B cell (primary cell): ENCODE results near the gene KRT6C. TPM values are rescaled to one million over a fixed set of nuclear protein-coding genes. Genes with fewer than 3 reads are reported as not detected.

Source experiments
- ATAC-seq: fragments of 200-7000 bp; cut with Tn5 transposase; one replicate; pipeline ENCODE4 v1.10.0; 2021; ENCODE audit warnings: low read depth, mild to moderate bottlenecking, moderate number of reproducible peaks, moderate library complexity
- CTCF ChIA-PET: fragments of 350-600 bp; sonication (Branson Sonifier 250); formaldehyde crosslinking; loops from one replicate; lab custom pipeline; 2021; ENCODE audit warnings: antibody characterized with exemption, inconsistent platforms; lab: Charles Lee
- POLR2A ChIA-PET: fragments of 350-600 bp; sonication (Branson Sonifier 250); formaldehyde crosslinking; loops from one replicate; lab custom pipeline; 2021; ENCODE audit warnings: antibody characterized with exemption; lab: Charles Lee
- DNase-seq: peaks from one replicate; pipeline ENCODE4 v3.0.0; 2013
- H2AFZ ChIP-seq: 2 replicates; pipeline ENCODE4 v1.6.1; 2012; ENCODE audit warnings: mild to moderate bottlenecking, low read depth, low read length; ENCODE audit not compliant: insufficient read depth, poor library complexity, severe bottlenecking
- H3K27ac ChIP-seq, 2 donors: 1 replicate in 1 of 2; 2 replicates in 1 of 2; pipeline ENCODE4 v1.5.1; 2012 to 2013; ENCODE audit warnings: low read length in 2 of 2, mild to moderate bottlenecking in 2 of 2, moderate library complexity in 1 of 2
- H3K27me3 ChIP-seq, 4 experiments: fragments of 200-600 bp in 1 of 4; sonication (generic) in 1 of 4; replicated peaks in 1 of 4; 1 replicate in 2 of 4; 2 replicates in 2 of 4; pipeline versions ENCODE4 v1.6.1 to v1.7.0; 2013 to 2016; ENCODE audit warnings: low read length in 3 of 4, mild to moderate bottlenecking in 2 of 4, mixed read lengths in 1 of 4, moderate library complexity in 1 of 4; ENCODE audit not compliant: insufficient read depth in 4 of 4, control insufficient read depth in 3 of 4; ENCODE audit errors: control extremely low read depth in 1 of 4
- H3K36me3 ChIP-seq, 2 experiments: replicated peaks in 1 of 2; 1 replicate in 1 of 2; 2 replicates in 1 of 2; pipeline versions ENCODE4 v1.6.1 to v1.7.1; 2013; ENCODE audit warnings: low read length in 1 of 2; ENCODE audit not compliant: insufficient read depth in 2 of 2, control insufficient read depth in 1 of 2; ENCODE audit errors: control extremely low read depth in 1 of 2, extremely low read depth in 1 of 2
- H3K4me1 ChIP-seq, 2 donors: fragments of 200-600 bp in 1 of 2; sonication (generic) in 1 of 2; 1 replicate in 1 of 2; 2 replicates in 1 of 2; pipeline versions ENCODE4 v1.5.1 to v1.6.1; 2013 to 2017; ENCODE audit warnings: low read length in 2 of 2; ENCODE audit not compliant: control insufficient read depth in 2 of 2, insufficient read depth in 2 of 2
- H3K4me2 ChIP-seq: replicated peaks from 2 replicates; pipeline ENCODE3; 2012; ENCODE audit warnings: mild to moderate bottlenecking, low read depth, low read length; ENCODE audit not compliant: poor library complexity, severe bottlenecking
- H3K4me3 ChIP-seq, 5 experiments: fragments of 200-600 bp in 1 of 5; sonication (generic) in 1 of 5; 1 replicate in 3 of 5; 2 replicates in 2 of 5; pipeline versions ENCODE4 v1.5.1 to v1.7.0; 2011 to 2016; ENCODE audit warnings: low read length in 4 of 5, mild to moderate bottlenecking in 4 of 5, low read depth in 2 of 5, control low read depth in 1 of 5, moderate library complexity in 1 of 5; ENCODE audit not compliant: insufficient read depth in 1 of 5; ENCODE audit errors: control extremely low read depth in 1 of 5, extremely low read depth in 1 of 5
- H3K79me2 ChIP-seq: fragments of 200-600 bp; sonication (generic); one replicate; pipeline ENCODE4 v1.6.0; 2016; ENCODE audit warnings: low read length; ENCODE audit not compliant: control insufficient read depth, insufficient read depth
- H3K9ac ChIP-seq: fragments of 200-600 bp; sonication (generic); 2 replicates; pipeline ENCODE4 v1.6.1; 2017; ENCODE audit warnings: mild to moderate bottlenecking, low read length, moderate library complexity
- H3K9me3 ChIP-seq, 3 donors: one replicate each; pipeline versions ENCODE4 v1.6.1 to v1.7.1; 2013; ENCODE audit warnings: low read length in 2 of 3; ENCODE audit not compliant: control insufficient read depth in 2 of 3, insufficient read depth in 1 of 3; ENCODE audit errors: control extremely low read depth in 1 of 3
- H4K20me1 ChIP-seq: 2 replicates; pipeline ENCODE4 v1.6.0; 2012; ENCODE audit warnings: mild to moderate bottlenecking, low read length; ENCODE audit not compliant: insufficient read depth, control insufficient read depth, poor library complexity, severe bottlenecking
- H3K27ac Mint-ChIP-seq: one replicate; pipeline ENCODE4 v1.8.0; 2021; ENCODE audit warnings: mixed read lengths
- H3K27me3 Mint-ChIP-seq: one replicate; pipeline ENCODE4 v1.8.0; 2021; ENCODE audit warnings: mixed read lengths
- H3K4me1 Mint-ChIP-seq: one replicate; pipeline ENCODE4 v1.8.0; 2021; ENCODE audit warnings: mixed read lengths
- H3K4me3 Mint-ChIP-seq: one replicate; pipeline ENCODE4 v1.8.0; 2021; ENCODE audit warnings: mixed read lengths
- H3K9me3 Mint-ChIP-seq: one replicate; pipeline ENCODE4 v1.8.0; 2022; ENCODE audit warnings: mixed read lengths; ENCODE audit not compliant: insufficient read depth
- EZH2 ChIP-seq: IDR thresholded peaks from 2 replicates; pipeline ENCODE4 v1.6.1; 2012; ENCODE audit warnings: borderline replicate concordance, low read depth, mild to moderate bottlenecking, moderate library complexity, low read length; ENCODE audit not compliant: insufficient read depth, poor library complexity, severe bottlenecking
- WGBS: methylation state at CpG from one replicate; pipeline ENCODE4 v1.1.5; 2013; ENCODE audit warnings: missing lambda C conversion rate; ENCODE audit not compliant: insufficient coverage; 5-methylcytosine and 5-hydroxymethylcytosine counted together
- intact Hi-C: fragments of 100-400 bp; cut with micrococcal nuclease; formaldehyde crosslinking; loops from one replicate; pipeline ENCODE4 v1.10.0; 2022
- polyA plus RNA-seq: library from polyadenylated mRNA; depleted of rRNA; stranded (reverse); fragments of >200 nt; gene quantifications from 2 replicates; pipeline ENCODE4 v1.2.3, GENCODE V29; 2012
- total RNA-seq, 2 donors: library from RNA; stranded (reverse); fragments of 120-200 nt in 1 of 2; gene quantifications; 1 replicate in 1 of 2; 2 replicates in 1 of 2; pipeline versions ENCODE4 v1.2.3 to v1.2.4, GENCODE V29; 2013 to 2022
- TF ChIP-seq, protein P1 (sequence below): fragments of 200-600 bp; IDR thresholded peaks from one replicate; pipeline ENCODE4 v1.8.0; 2022; ENCODE audit warnings: antibody characterized with exemption, mild to moderate bottlenecking

Gene KRT6C
- total and polyA plus RNA-seq, 2 donors (not counting 1 experiment from before 2014, with no cell fraction given): not detected

DNA sequence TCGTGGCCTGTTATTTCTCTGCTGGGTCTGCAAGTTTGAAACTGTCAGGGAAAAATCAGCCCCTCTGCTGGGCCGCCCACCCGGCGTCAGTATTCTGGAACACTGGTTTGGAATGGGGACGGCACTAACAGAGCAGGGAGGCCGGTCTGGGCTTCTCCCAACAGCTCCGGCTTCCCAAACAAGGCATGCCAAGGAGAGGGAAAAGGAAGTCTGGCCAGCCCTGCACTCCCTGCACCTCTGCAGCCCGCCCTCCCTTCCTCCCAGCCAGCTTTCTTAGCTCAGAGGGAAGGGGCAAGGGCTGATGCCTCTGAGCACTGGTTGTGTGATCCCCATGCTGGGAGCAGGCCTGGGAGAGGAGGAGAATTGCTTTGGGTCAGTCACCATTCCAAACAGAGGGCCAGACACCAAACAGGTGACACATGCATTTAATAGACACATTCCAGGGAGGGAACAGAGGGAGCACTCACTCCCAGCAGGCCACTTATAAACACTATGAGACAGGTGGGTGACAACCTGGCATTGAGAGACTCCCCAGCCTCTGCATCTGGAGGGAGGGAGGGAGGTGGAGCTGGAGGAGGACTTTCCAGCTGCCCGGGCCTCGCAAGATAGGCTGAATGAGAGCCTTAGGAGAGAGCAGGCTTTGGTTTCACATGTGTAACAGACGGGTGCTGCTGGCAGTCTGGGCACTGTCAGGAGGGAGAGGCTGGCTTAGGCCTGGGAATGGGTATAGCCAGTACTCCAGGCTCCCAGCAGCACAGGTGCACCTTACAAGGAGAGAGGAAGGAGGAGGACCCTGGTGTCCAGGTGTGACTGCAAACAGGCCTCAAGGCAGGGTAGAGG, 49.7 kb downstream of the KRT6C start:
- WGBS: 86% methylated on average over 9 of the region's 11 CpGs
- intact Hi-C loops: no loop called here
- Mint-ChIP-seq H3K27ac (no peak overlapping the region), H3K27me3 (peaks cover 37% of the 10 kb centered on the region), H3K4me1 (no peaks in the 10 kb centered on the region), H3K4me3 (no peak overlapping the region), H3K9me3 (no peaks in the 10 kb centered on the region)
- CTCF ChIA-PET: no interaction called here
- Histone ChIP-seq H3K27ac (no peak overlapping the region), H3K9me3 (no peaks in the 10 kb centered on the region), H3K4me2 (no peak overlapping the region), H3K4me3 (no peak overlapping the region), H3K27me3 (peaks cover 0 to 4% (median 0%) of the 10 kb centered on the region in 4 experiments), H3K79me2 (no peaks in the 10 kb centered on the region), H4K20me1 (no peaks in the 10 kb centered on the region), H3K36me3 (no peaks in the 10 kb centered on the region), H2AFZ (no peak overlapping the region), H3K4me1 (no peaks in the 10 kb centered on the region), H3K9ac (no peak overlapping the region)
- POLR2A ChIA-PET: no interaction called here
- no peak for ATAC-seq
- no peak for DNase-seq
- TF ChIP-seq EZH2: no peak
- TF ChIP-seq, protein P1, sequence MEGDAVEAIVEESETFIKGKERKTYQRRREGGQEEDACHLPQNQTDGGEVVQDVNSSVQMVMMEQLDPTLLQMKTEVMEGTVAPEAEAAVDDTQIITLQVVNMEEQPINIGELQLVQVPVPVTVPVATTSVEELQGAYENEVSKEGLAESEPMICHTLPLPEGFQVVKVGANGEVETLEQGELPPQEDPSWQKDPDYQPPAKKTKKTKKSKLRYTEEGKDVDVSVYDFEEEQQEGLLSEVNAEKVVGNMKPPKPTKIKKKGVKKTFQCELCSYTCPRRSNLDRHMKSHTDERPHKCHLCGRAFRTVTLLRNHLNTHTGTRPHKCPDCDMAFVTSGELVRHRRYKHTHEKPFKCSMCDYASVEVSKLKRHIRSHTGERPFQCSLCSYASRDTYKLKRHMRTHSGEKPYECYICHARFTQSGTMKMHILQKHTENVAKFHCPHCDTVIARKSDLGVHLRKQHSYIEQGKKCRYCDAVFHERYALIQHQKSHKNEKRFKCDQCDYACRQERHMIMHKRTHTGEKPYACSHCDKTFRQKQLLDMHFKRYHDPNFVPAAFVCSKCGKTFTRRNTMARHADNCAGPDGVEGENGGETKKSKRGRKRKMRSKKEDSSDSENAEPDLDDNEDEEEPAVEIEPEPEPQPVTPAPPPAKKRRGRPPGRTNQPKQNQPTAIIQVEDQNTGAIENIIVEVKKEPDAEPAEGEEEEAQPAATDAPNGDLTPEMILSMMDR: no peak

DNA sequence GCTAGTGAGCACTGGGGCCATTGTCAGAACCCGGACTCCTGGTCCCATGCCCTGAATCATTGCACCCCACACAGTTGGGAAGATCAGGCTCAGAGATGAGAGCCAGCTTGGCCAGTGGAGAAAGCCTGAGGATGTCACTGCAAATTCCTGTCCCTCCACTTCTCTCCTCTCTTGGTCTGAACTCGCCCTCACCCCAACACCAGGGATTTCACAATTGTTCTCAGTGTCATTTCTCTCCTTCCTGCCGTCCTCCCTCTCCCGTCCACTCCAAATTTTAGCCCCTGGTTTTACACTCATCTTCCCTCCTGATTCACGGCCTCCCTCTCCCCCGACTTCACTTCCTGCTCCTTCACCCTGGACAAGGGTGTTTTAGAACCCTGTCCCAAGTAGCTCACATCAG, 50.6 kb downstream of the KRT6C start:
- Histone ChIP-seq H3K4me1 (no peaks in the 10 kb centered on the region), H3K9me3 (no peaks in the 10 kb centered on the region), H3K36me3 (no peaks in the 10 kb centered on the region), H3K27ac (no peak overlapping the region), H2AFZ (no peak overlapping the region), H3K4me2 (no peak overlapping the region), H3K9ac (no peak overlapping the region), H3K27me3 (peaks cover 0 to 4% (median 0%) of the 10 kb centered on the region in 4 experiments), H3K4me3 (no peak overlapping the region), H4K20me1 (no peaks in the 10 kb centered on the region), H3K79me2 (no peaks in the 10 kb centered on the region)
- no peaks in the 10 kb centered on the region for H3K9me3 Mint-ChIP-seq
- H3K27ac Mint-ChIP-seq: no peak overlapping the region
- H3K4me1 Mint-ChIP-seq: no peaks in the 10 kb centered on the region
- CTCF ChIA-PET: no interaction called here
- ATAC-seq (no peak), DNase-seq (no peak)
- POLR2A ChIA-PET: no interaction called here
- no peak overlapping the region for H3K4me3 Mint-ChIP-seq
- H3K27me3 Mint-ChIP-seq: peaks cover 30% of the 10 kb centered on the region
- intact Hi-C loops: no loop called here
- TF ChIP-seq, protein P1: no peak
- no peak for TF ChIP-seq EZH2
- 75% methylated on average over 5 of the region's 6 CpGs for WGBS
